Measurements from ENCODE around the gene KLHL21.
"Not testable (repeated sequence)": the region's sequence is repeated elsewhere in the genome, so short reads cannot be mapped to it uniquely, and the experiment has no call there.

KLHL21 gene

GRCh38 chr1:6602669-6603237 is at the start of gene KLHL21:
KLHL21 (minus strand) TSS chr1:6602869; CDS start chr1:6602817, 52 bp downstream.
- DNase-seq (ENCODE audit: low read depth) = peak; percentile 78

- DNase-seq (ENCODE audit: low read depth) = no peak
Observed at GRCh38 chr1:6651909-6652308, 49.2 kb upstream of the KLHL21 start.

- no peak for DNase-seq (ENCODE audit: low read depth)
Observed at GRCh38 chr1:6648556-6648955, 45.9 kb upstream of the KLHL21 start.

- peak; percentile 19 for DNase-seq (ENCODE audit: low read depth)
Observed at GRCh38 chr1:6646499-6647148, 44.0 kb upstream of the KLHL21 start.

GRCh38 chr1:6645018-6645417 is 42.3 kb upstream of the KLHL21 start:
- no peak for DNase-seq (ENCODE audit: low read depth)

- not testable (repeated sequence) for DNase-seq (ENCODE audit: low read depth)
Observed at GRCh38 chr1:6640867-6641266, 38.2 kb upstream of the KLHL21 start.

GRCh38 chr1:6638226-6638625 is 35.6 kb upstream of the KLHL21 start:
- no peak for DNase-seq (ENCODE audit: low read depth)

- no peak for DNase-seq (ENCODE audit: low read depth)
Observed at GRCh38 chr1:6637770-6638169, 35.1 kb upstream of the KLHL21 start.

- not testable (repeated sequence) for DNase-seq (ENCODE audit: low read depth)
Observed at GRCh38 chr1:6636778-6637177, 34.1 kb upstream of the KLHL21 start.

- no peak for DNase-seq (ENCODE audit: low read depth)
Observed at GRCh38 chr1:6635910-6636760, 33.5 kb upstream of the KLHL21 start.

- no peak for DNase-seq (ENCODE audit: low read depth)
Observed at GRCh38 chr1:6635161-6635909, 32.7 kb upstream of the KLHL21 start.

GRCh38 chr1:6634371-6635052 is 31.8 kb upstream of the KLHL21 start:
- DNase-seq (ENCODE audit: low read depth) = no peak

GRCh38 chr1:6632588-6633514 is 30.2 kb upstream of the KLHL21 start:
- no peak for DNase-seq (ENCODE audit: low read depth)

GRCh38 chr1:6631058-6631457 is 28.4 kb upstream of the KLHL21 start:
- DNase-seq (ENCODE audit: low read depth) = no peak

GRCh38 chr1:6630027-6630426 is 27.4 kb upstream of the KLHL21 start:
- no peak for DNase-seq (ENCODE audit: low read depth)

- DNase-seq (ENCODE audit: low read depth) = no peak
Observed at GRCh38 chr1:6628971-6629479, 26.4 kb upstream of the KLHL21 start.

- no peak for DNase-seq (ENCODE audit: low read depth)
Observed at GRCh38 chr1:6627841-6628545, 25.3 kb upstream of the KLHL21 start.

GRCh38 chr1:6627031-6627430 is 24.4 kb upstream of the KLHL21 start:
- no peak for DNase-seq (ENCODE audit: low read depth)

- no peak for DNase-seq (ENCODE audit: low read depth)
Observed at GRCh38 chr1:6625584-6626149, 23.0 kb upstream of the KLHL21 start.

All from GM04504 (cell line).